ENCODE data around the gene SKAP1.
"Not testable (repeated sequence)": the region's sequence is repeated elsewhere in the genome, so short reads cannot be mapped to it uniquely, and the experiment has no call there.

SKAP1 gene

GRCh38 chr17:48194097-48194550, 235.9 kb downstream of the SKAP1 start:
- H3K4me3 ChIP-seq (ENCODE audit: low read length) = no peak overlapping the region
- TF ChIP-seq CTCF (conservative IDR thresholded peaks at IDR 0.05; ENCODE audit: low read length) = no peak
- peak; percentile 23 for DNase-seq (ENCODE audit: low read depth)

GRCh38 chr17:48192321-48192731, 237.7 kb downstream of the SKAP1 start:
- TF ChIP-seq CTCF (conservative IDR thresholded peaks at IDR 0.05; ENCODE audit: low read length) = no peak
- no peak overlapping the region for H3K4me3 ChIP-seq (ENCODE audit: low read length)

GRCh38 chr17:48191362-48191761, 238.7 kb downstream of the SKAP1 start:
- DNase-seq (ENCODE audit: low read depth) = no peak
- TF ChIP-seq CTCF (conservative IDR thresholded peaks at IDR 0.05; ENCODE audit: low read length) = no peak
- H3K4me3 ChIP-seq (ENCODE audit: low read length) = no peak overlapping the region

More at GRCh38 chr17:48192321-48192731, 237.7 kb downstream of the SKAP1 start:
- DNase-seq (ENCODE audit: low read depth) = no peak

- TF ChIP-seq CTCF (conservative IDR thresholded peaks at IDR 0.05; ENCODE audit: low read length) = no peak
- DNase-seq (ENCODE audit: low read depth) = no peak
- no peak overlapping the region for H3K4me3 ChIP-seq (ENCODE audit: low read length)
These were observed 239.1 kb downstream of the SKAP1 start for GRCh38 chr17:48190871-48191270.

- TF ChIP-seq CTCF (conservative IDR thresholded peaks at IDR 0.05; ENCODE audit: low read length) = no peak
- no peak for DNase-seq (ENCODE audit: low read depth)
- H3K4me3 ChIP-seq (ENCODE audit: low read length) = no peak overlapping the region
These were observed 242.0 kb downstream of the SKAP1 start for GRCh38 chr17:48187872-48188608.

- not testable (repeated sequence) for DNase-seq (ENCODE audit: low read depth); H3K4me3 ChIP-seq (ENCODE audit: low read length)
These were observed 243.7 kb downstream of the SKAP1 start for GRCh38 chr17:48186317-48186716.

GRCh38 chr17:48184721-48185120, 245.3 kb downstream of the SKAP1 start:
- no peak overlapping the region for H3K4me3 ChIP-seq (ENCODE audit: low read length)
- DNase-seq (ENCODE audit: low read depth) = no peak
- TF ChIP-seq CTCF (conservative IDR thresholded peaks at IDR 0.05; ENCODE audit: low read length) = no peak
